IMR-90 (cell line): Measurements from ENCODE around the gene TUBGCP3. TPM values are rescaled to one million over a fixed set of nuclear protein-coding genes. Genes with fewer than 3 reads are reported as not detected.

Experiments
- ATAC-seq: fragments of 200-7000 bp; cut with Tn5 transposase; 2 replicates; pipeline ENCODE4 v1.9.1; 2020; ENCODE audit warnings: low read depth, mild to moderate bottlenecking, moderate library complexity
- BruUV-seq: library from RNA; stranded (reverse); fragments of 400-500 nt; replicated peaks from 2 replicates; lab custom pipeline; 2021; lab: Mats Ljungman, UMichigan
- CTCF ChIA-PET: fragments of 300-600 bp; formaldehyde crosslinking; extraction: SDS; loops from one replicate; lab custom pipeline; 2021; ENCODE audit warnings: antibody characterized with exemption; lab: Yijun Ruan, JAX
- POLR2A ChIA-PET: fragments of 300-600 bp; sonication (Branson Sonifier 250); formaldehyde crosslinking; loops from one replicate; lab custom pipeline; 2022; ENCODE audit warnings: antibody characterized with exemption; ENCODE audit not compliant: unreplicated experiment; lab: Charles Lee
- DNase-seq: peaks from one replicate; pipeline ENCODE4 v3.0.0; 2013
- H2AFZ ChIP-seq: replicated peaks from 2 replicates; pipeline ENCODE3; 2013; ENCODE audit warnings: low read length, mild to moderate bottlenecking; ENCODE audit not compliant: poor library complexity
- H2AK5ac ChIP-seq: 2 replicates; pipeline ENCODE4 v1.6.1; 2013; ENCODE audit warnings: low read depth, low read length, inconsistent platforms
- H2AK9ac ChIP-seq: replicated peaks from 2 replicates; pipeline ENCODE3; 2013; ENCODE audit warnings: mild to moderate bottlenecking, low read depth, low read length, moderate library complexity; ENCODE audit not compliant: poor library complexity
- H2BK120ac ChIP-seq: 2 replicates; pipeline ENCODE4 v1.6.1; 2013; ENCODE audit warnings: low read depth, low read length, inconsistent platforms
- H2BK15ac ChIP-seq: 3 replicates; pipeline ENCODE4 v1.6.1; 2013; ENCODE audit warnings: low read depth, low read length, inconsistent platforms
- H2BK20ac ChIP-seq: 2 replicates; pipeline ENCODE4 v1.6.1; 2013; ENCODE audit warnings: low read depth, mild to moderate bottlenecking, inconsistent platforms, low read length, moderate library complexity
- H2BK5ac ChIP-seq: 2 replicates; pipeline ENCODE4 v1.6.1; 2013; ENCODE audit warnings: mild to moderate bottlenecking, low read depth, low read length, inconsistent platforms; ENCODE audit not compliant: poor library complexity, severe bottlenecking
- H3K14ac ChIP-seq: replicated peaks from 2 replicates; pipeline ENCODE4 v1.6.1; 2013; ENCODE audit warnings: low read depth, low read length, inconsistent platforms
- H3K18ac ChIP-seq: 2 replicates; pipeline ENCODE4 v1.6.1; 2013; ENCODE audit warnings: low read depth, low read length, control low read depth
- H3K23ac ChIP-seq: 2 replicates; pipeline ENCODE4 v1.6.1; 2013; ENCODE audit warnings: low read depth, low read length, inconsistent platforms
- H3K27ac ChIP-seq: 2 replicates; pipeline ENCODE4 v1.5.1; 2013; ENCODE audit warnings: mild to moderate bottlenecking, control low read depth, low read length; ENCODE audit not compliant: insufficient read depth
- H3K27me3 ChIP-seq: 2 replicates; pipeline ENCODE4 v1.6.1; 2013; ENCODE audit warnings: low read length; ENCODE audit not compliant: control insufficient read depth, insufficient read depth
- H3K36me3 ChIP-seq: 2 replicates; pipeline ENCODE4 v1.6.1; 2013; ENCODE audit warnings: low read length, mixed read lengths; ENCODE audit not compliant: control insufficient read depth, insufficient read depth
- H3K4ac ChIP-seq: 2 replicates; pipeline ENCODE4 v1.6.1; 2013; ENCODE audit warnings: low read depth, low read length, inconsistent platforms
- H3K4me1 ChIP-seq: 2 replicates; pipeline ENCODE4 v1.6.1; 2013; ENCODE audit warnings: low read length, mixed read lengths; ENCODE audit not compliant: control insufficient read depth, insufficient read depth
- H3K4me2 ChIP-seq: 2 replicates; pipeline ENCODE4 v1.6.1; 2013; ENCODE audit warnings: low read depth, mild to moderate bottlenecking, control low read depth, low read length, moderate library complexity
- H3K4me3 ChIP-seq: 2 replicates; pipeline ENCODE4 v1.5.1; 2013; ENCODE audit warnings: low read depth, mild to moderate bottlenecking, control low read depth, low read length, moderate library complexity; ENCODE audit not compliant: insufficient read depth
- H3K56ac ChIP-seq: 2 replicates; pipeline ENCODE4 v1.6.1; 2013; ENCODE audit warnings: low read length, inconsistent platforms; ENCODE audit not compliant: insufficient read depth; ENCODE audit errors: extremely low read depth
- H3K79me1 ChIP-seq, 2 experiments: 2 replicates each; pipeline ENCODE4 v1.6.1; 2013; ENCODE audit warnings: low read length in 2 of 2, inconsistent platforms in 1 of 2, low read depth in 1 of 2
- H3K9ac ChIP-seq: 2 replicates; pipeline ENCODE4 v1.6.1; 2013; ENCODE audit warnings: low read depth, low read length, control low read depth
- H3K9me1 ChIP-seq: 2 replicates; pipeline ENCODE4 v1.6.1; 2013; ENCODE audit warnings: low read length, inconsistent platforms; ENCODE audit not compliant: insufficient read depth
- H3K9me3 ChIP-seq: 2 replicates; pipeline ENCODE4 v1.6.1; 2013; ENCODE audit warnings: low read length; ENCODE audit not compliant: control insufficient read depth, insufficient read depth
- H4K20me1 ChIP-seq: 2 replicates; pipeline ENCODE4 v1.6.1; 2013; ENCODE audit warnings: low read length, inconsistent platforms; ENCODE audit not compliant: insufficient read depth
- H4K5ac ChIP-seq: 2 replicates; pipeline ENCODE4 v1.6.1; 2013; ENCODE audit warnings: mild to moderate bottlenecking, low read depth, low read length, control low read depth
- H4K8ac ChIP-seq, 2 experiments: 2 replicates each; pipeline ENCODE4 v1.6.1; 2013; ENCODE audit warnings: low read depth in 2 of 2, low read length in 2 of 2, control low read depth in 1 of 2, inconsistent platforms in 1 of 2
- H4K91ac ChIP-seq: 2 replicates; pipeline ENCODE4 v1.6.1; 2013; ENCODE audit warnings: low read depth, low read length, inconsistent platforms; ENCODE audit not compliant: insufficient read depth
- BHLHE40 ChIP-seq: fragments of 150-350 bp; IDR thresholded peaks from 2 replicates; pipeline ENCODE4 v1.6.1; 2016; ENCODE audit warnings: mild to moderate bottlenecking, low read depth, low read length
- CHD1 ChIP-seq: IDR thresholded peaks from 2 replicates; pipeline ENCODE4 v1.6.1; 2012; ENCODE audit warnings: low read depth, low read length, improper control_type of control experiment
- MAFK ChIP-seq: IDR thresholded peaks from 2 replicates; pipeline ENCODE4 v1.6.1; 2012; ENCODE audit warnings: low read depth, low read length, improper control_type of control experiment
- NFE2L2 ChIP-seq: fragments of 150-350 bp; IDR thresholded peaks from 2 replicates; pipeline ENCODE4 v1.6.1; 2016; ENCODE audit warnings: low read depth, mild to moderate bottlenecking, low read length
- RAD21 ChIP-seq: IDR thresholded peaks from 2 replicates; pipeline ENCODE4 v1.6.1; 2012; ENCODE audit warnings: low read length, improper control_type of control experiment
- USF2 ChIP-seq: fragments of 150-350 bp; IDR thresholded peaks from 2 replicates; pipeline ENCODE4 v1.6.1; 2017; ENCODE audit warnings: mild to moderate bottlenecking, antibody characterized with exemption, low read length, low read depth
- WGBS, 2 experiments: methylation state at CpG; one replicate each; pipeline versions ENCODE4 v1.1.5 to v1.1.7; 2013; ENCODE audit warnings: missing lambda C conversion rate in 2 of 2; ENCODE audit not compliant: insufficient read length in 1 of 2; ENCODE audit errors: extremely low coverage in 2 of 2; 5-methylcytosine and 5-hydroxymethylcytosine counted together
- dilution Hi-C: fragments of 300-500 bp; cut with HindIII; formaldehyde crosslinking; loops from one replicate; pipeline ENCODE4 v1.14.3; 2018; ENCODE audit warnings: low sequenced_read_pairs; ENCODE audit not compliant: unreplicated experiment
- in situ Hi-C: fragments of 300-500 bp; cut with MboI; formaldehyde crosslinking; loops from 3 replicates; pipeline ENCODE4 v1.14.3; 2019; ENCODE audit warnings: low sequenced_read_pairs, inconsistent platforms, mixed read lengths
- intact Hi-C: fragments of 100-400 bp; cut with micrococcal nuclease; formaldehyde crosslinking; loops from 2 replicates; pipeline ENCODE4 v1.10.0; 2022
- polyA plus RNA-seq, 3 experiments: library from polyadenylated mRNA; depleted of rRNA; stranded (reverse); fragments of >200 nt; gene quantifications; 2 replicates each; pipeline ENCODE4 v1.2.3, GENCODE V29; 2012; ENCODE audit warnings: low replicate concordance in 1 of 3
- total RNA-seq: library from RNA; depleted of rRNA; stranded (reverse); fragments of >200 nt; gene quantifications from 2 replicates; pipeline ENCODE4 v1.2.3, GENCODE V29; 2012

Gene TUBGCP3
- total and polyA plus RNA-seq, 2 of the 4 experiments (the other 2 are of a cell fraction) = 16.0 to 17.8 TPM

- TF ChIP-seq CHD1 = no peak
- TF ChIP-seq RAD21 = no peak
These were observed 131.6 kb downstream of the TUBGCP3 start (continued) for GRCh38 chr13:112456138-112457056.

GRCh38 chr13:112455476-112456059 is 132.4 kb downstream of the TUBGCP3 start:
- no peak overlapping the region for H3K27ac ChIP-seq
- no peak overlapping the region for H3K9ac ChIP-seq
- H3K9me3 ChIP-seq = no peaks in the 10 kb centered on the region; the same call in 1 of the 2 replicates
- no peaks in the 10 kb centered on the region for H3K9me1 ChIP-seq
- H3K56ac ChIP-seq = no peak overlapping the region
- H3K23ac ChIP-seq = no peak overlapping the region
- no peak overlapping the region for H3K4me3 ChIP-seq
- H3K4me1 ChIP-seq = no peaks in the 10 kb centered on the region
- no TSS peak for BruUV-seq
- H2AFZ ChIP-seq = no peak overlapping the region
- no peaks in the 10 kb centered on the region for H3K36me3 ChIP-seq
- no peak overlapping the region for H3K14ac ChIP-seq
- H2BK15ac ChIP-seq = no peak overlapping the region
- intact Hi-C loops (no loop called here), in situ Hi-C loops (no loop called here), dilution Hi-C loops (no loop called here)
- no peaks in the 10 kb centered on the region; the same call in 1 of the 2 replicates for H3K27me3 ChIP-seq
- no peak overlapping the region for H4K8ac ChIP-seq
- ChIA-PET POLR2A (no interaction called here), CTCF (no interaction called here)
- H3K4me2 ChIP-seq = no peak overlapping the region
- no peaks in the 10 kb centered on the region for H3K79me1 ChIP-seq
- H2AK9ac ChIP-seq = no peak overlapping the region
- H4K20me1 ChIP-seq = no peaks in the 10 kb centered on the region
- no peak overlapping the region for H4K91ac ChIP-seq
- no peak overlapping the region for H3K4ac ChIP-seq
- H3K18ac ChIP-seq = no peak overlapping the region
- H2BK20ac ChIP-seq = no peak overlapping the region
- no peak for TF ChIP-seq MAFK
- no peak for TF ChIP-seq BHLHE40
- TF ChIP-seq NFE2L2 = no peak
- TF ChIP-seq USF2 = no peak
- ATAC-seq = no peak
- no peak for DNase-seq
- H4K5ac ChIP-seq = no peak overlapping the region
- no peak overlapping the region for H2AK5ac ChIP-seq
- WGBS, 2 experiments = 56% methylated on average over 5 of the region's 17 CpGs; no CpG with 5 or more reads in 1 of the 2 experiments
- H2BK120ac ChIP-seq = no peak overlapping the region
- no peak overlapping the region for H2BK5ac ChIP-seq
